Activated CD4-positive, CD25-positive, alpha-beta regulatory T cell (primary cell): ENCODE data around the gene KCNJ6.

Source experiments
- DNase-seq, 4 experiments: peaks; one replicate each; lab custom pipeline; 2025; lab: John Stamatoyannopoulos, UW

Gene KCNJ6

GRCh38 chr21:37904856-37905255 is 11.4 kb downstream of the KCNJ6 start:
- DNase-seq, result no peak

DNA sequence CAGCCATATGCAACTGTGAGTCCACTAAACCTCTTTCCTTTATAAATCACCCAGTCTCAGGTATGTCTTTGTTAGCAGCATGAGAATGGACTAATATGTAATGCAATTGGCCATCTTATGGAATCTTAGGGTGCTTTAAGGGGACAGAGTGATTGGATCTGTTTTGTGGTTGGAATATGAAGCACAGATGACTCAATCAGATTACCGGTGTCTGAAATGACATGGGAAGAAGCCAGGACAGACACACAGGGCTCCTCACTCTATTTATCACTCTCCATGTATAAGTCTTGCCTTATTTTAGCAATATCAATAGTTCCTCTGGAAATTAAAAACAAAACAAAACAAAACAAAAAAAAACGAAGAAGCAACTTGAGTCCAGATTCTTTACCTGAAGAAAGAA is 12.9 kb downstream of the KCNJ6 start:
- no peak for DNase-seq

GRCh38 chr21:37899146-37899545 is 17.1 kb downstream of the KCNJ6 start:
- no peak for DNase-seq

DNA sequence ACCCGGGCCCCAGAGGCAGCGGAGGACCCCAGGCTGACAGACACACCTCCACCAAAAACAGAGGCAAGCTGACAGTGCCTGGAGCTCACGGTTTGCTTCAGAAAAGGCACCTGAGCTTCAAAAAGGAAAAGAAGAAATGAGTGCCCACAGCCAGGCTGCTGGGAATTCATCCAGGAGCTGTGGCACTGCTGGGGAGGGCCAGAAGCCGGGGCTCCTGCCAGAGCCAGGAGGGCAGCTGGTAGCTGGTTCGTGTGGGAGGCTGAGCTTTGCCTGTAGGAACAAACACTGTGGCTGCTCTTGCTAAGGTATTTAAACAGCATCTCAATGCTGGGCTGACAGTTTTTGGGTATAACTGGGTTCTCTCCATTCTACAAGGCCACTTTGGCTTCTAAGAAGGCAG is 19.5 kb downstream of the KCNJ6 start:
- no peak for DNase-seq

GRCh38 chr21:37891972-37892371 is 24.3 kb downstream of the KCNJ6 start:
- no peak for DNase-seq

- no peak for DNase-seq
Measured at GRCh38 chr21:37888659-37889058, 27.6 kb downstream of the KCNJ6 start.

GRCh38 chr21:37886726-37887299 is 29.4 kb downstream of the KCNJ6 start:
- no peak for DNase-seq

GRCh38 chr21:37886120-37886519 is 30.1 kb downstream of the KCNJ6 start:
- no peak for DNase-seq

- no peak for DNase-seq
Measured at GRCh38 chr21:37878946-37879660, 37.2 kb downstream of the KCNJ6 start.

DNA sequence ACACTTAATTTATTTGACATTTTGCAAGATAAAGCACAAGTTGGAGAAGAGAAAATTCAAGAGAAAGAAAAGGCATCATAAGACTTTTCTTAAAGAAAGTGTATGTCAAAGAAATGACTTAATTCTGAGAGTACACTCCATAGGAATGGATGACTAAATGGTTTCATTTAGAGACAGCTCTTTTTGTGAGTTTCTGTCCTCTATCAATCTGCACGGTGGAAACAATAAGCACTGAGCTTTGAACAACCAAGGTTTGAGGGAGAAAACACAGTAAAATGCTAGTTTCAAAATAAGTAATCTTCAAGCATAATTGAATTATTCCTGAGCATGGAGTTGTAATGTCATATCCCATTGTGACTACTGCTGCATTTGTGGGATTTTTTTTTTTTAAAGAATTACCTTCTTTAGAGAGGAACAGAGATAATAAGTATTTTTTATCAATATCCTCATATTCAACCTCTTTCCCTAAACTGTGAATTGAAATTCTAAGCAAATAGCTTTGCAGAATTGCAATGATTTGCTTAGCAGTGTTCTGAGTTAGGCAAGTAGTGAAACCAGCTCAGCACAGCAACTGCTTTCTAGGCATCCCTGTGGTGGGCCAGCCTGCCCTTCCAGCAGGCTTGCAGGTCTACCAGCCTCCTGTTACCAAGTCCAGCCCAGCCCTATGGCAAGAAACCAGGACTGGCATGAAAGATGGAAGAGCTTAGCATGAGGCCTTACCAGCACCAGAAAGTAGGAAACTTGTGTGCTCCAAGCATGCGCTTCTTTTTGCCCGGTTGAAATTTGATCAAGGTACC is 38.2 kb downstream of the KCNJ6 start:
- no peak for DNase-seq

DNA sequence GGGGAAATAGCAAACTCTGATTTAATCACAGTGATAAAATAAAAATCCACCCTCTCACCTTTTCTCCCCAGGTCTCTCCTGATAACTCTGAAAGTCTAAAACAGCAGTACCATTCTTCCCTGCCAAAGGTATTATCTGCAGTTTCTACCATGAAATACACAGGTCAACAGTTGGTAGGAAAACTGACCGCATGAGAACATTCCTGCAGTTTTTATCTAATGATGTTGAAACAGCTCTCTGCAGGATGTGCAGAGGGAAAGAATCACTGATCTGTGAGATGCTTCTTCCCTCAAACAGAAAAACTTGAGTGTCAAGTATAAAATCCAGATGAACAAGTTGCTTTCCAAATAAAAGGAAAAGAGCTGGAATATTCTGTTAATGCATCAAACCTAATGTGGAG is 39.1 kb downstream of the KCNJ6 start:
- DNase-seq, result no peak

GRCh38 chr21:37876561-37876960 is 39.7 kb downstream of the KCNJ6 start:
- no peak for DNase-seq

DNA sequence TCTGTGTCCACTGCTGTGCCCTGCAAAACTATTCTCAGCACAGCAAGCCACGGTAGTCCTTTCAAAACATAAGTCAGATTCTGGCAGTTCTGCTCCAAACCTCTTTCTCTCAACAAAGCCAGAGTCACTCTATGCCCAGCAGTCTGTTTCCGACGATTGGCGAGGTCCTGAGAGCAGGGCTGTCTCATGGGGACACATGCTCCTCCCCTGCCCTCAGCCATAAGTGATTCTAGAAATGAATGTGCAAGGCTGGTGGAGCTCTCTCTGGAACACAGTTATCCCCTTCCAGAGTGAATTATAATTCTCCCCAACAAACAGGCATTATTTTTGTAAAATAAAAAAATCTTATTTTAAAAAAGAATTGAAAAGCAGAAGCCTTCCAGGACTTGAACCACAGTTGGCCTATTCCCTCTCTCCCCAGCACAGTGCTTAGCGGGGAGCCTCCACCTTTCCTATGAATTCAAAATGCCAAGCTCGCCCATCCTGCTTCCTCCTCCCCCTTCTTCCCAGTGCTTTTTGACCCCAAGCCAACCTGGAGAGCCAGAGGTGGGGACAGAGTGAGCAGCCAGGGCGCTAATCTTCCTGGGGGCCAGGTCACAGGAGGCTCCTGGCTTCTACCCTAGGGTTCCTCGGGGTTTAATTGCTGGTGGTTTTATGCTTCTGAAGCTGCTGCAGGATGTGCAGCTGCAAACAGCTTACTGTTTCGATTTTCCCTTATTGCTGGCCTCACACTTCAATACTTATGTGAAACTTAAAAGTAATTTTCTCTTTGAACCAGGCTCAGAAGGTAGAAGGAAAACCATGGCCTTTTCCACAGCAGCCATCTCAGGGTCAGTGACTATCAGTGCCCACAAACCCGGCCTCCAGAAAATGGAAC is 41.1 kb downstream of the KCNJ6 start:
- DNase-seq, result no peak

- DNase-seq, result no peak
Measured at GRCh38 chr21:37874481-37874880, 41.8 kb downstream of the KCNJ6 start.

GRCh38 chr21:37873655-37874054 is 42.6 kb downstream of the KCNJ6 start:
- DNase-seq, result no peak

GRCh38 chr21:37871121-37871862 is 45.0 kb downstream of the KCNJ6 start:
- no peak for DNase-seq

- no peak for DNase-seq
Measured at GRCh38 chr21:37870221-37870620, 46.0 kb downstream of the KCNJ6 start.

DNA sequence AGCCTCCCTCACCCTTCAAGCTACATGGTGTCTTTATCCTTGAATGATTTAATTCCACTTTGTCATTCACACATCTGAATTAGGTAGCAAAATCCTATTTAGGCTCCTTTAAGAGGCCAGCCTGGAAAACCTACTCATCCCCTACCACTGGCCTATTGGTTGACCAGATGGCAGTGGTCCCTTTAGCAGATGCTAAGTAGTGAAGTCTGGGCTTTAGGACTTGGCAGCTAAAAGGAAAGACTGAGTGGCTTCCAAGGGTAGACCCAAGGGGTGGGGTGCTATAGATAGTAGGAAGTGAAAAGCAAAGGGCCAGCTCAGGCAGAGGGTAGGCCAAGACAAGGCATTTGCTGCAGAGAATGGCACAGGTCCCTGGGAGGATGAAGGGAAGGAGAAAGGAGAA is 46.6 kb downstream of the KCNJ6 start:
- no peak for DNase-seq

DNA sequence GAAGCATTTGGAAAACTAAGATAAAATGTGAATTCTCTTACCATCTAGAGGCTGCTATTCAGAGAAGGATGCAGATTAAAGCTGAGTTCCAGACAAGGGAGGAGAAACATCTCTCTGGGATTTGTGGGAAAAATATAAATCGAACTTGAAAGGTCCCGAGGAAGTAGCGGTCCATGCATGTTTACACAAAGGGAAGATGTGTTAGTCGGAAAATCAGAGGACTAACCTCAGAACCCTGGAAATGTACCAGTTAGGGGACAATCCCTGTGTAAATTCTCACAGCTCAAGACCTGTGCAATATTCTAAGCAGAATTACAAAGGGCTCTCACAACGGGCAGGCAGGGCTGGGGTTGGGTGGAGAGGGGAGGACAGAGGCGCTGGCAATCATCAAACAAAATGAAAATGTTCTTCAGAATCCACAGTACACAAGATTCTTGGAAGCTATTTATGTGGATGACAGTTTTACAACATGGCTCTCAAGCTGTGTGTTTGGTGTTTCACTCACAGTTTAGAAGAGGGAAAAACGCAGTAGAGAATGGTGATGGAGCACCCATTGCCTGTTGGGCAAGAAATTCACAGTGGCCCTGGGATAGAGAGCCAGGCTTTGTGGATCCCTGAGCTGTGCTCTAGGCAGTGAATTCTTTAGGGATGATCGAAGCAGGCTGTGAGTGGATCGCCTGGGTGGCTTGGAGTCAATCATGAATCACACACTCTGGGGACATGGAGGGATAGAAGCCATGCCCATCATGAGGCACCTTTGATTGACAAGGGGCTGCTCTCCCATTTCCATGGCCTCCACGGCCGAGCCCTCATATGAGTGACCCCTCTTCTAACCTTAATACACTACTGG is 47.6 kb downstream of the KCNJ6 start:
- no peak for DNase-seq

DNA sequence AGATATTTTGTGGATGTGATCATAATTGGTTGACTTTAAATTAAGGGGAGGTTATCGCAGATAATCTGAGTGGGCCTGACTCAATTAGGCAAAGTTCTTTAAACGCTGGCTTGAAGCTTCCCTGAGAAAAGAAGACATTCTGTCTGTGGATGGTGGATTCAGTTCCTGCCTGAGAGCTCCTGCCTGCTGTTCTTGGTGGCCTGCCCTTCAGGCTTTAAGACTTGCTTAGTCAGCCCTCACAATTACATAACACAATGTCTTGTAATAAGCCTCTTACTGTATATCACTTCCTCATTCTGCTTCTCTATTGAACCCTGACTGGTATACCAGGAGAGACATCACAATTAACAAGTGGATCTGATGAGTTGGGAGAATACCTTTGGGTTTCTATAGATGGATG is 50.2 kb downstream of the KCNJ6 start:
- DNase-seq, result no peak

DNA sequence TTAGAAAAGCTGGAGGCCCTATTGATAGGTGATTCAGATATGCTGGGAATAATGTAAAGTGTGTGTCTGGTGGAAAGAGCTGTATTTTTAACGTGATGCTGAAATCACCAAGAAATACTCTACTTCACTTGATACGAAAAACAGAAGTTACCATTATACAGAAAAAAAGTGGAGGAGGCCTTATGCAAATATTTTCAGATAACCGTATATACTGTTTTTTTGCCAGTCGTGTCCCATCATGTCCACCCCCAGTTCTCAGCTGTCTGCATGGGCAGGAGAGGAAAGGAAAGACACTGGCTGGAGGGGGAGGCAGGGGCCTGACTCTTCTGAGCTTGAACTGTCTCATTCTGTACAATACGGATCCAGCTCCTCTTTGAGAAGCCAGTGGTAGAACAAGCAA is 51.1 kb downstream of the KCNJ6 start:
- no peak for DNase-seq
